GM21526 (cell line): ENCODE results near the gene SMAD7.
"Not testable (repeated sequence)": the region's sequence is repeated elsewhere in the genome, so short reads cannot be mapped to it uniquely, and the experiment has no call there.

Experiments
- ATAC-seq: cut with Tn5 transposase; IDR thresholded peaks from one replicate; pipeline ENCODE4 v1.9.1; 2021; ENCODE audit warnings: moderate library complexity; ENCODE audit not compliant: unreplicated experiment, low FRiP score

The SMAD7 gene

DNA sequence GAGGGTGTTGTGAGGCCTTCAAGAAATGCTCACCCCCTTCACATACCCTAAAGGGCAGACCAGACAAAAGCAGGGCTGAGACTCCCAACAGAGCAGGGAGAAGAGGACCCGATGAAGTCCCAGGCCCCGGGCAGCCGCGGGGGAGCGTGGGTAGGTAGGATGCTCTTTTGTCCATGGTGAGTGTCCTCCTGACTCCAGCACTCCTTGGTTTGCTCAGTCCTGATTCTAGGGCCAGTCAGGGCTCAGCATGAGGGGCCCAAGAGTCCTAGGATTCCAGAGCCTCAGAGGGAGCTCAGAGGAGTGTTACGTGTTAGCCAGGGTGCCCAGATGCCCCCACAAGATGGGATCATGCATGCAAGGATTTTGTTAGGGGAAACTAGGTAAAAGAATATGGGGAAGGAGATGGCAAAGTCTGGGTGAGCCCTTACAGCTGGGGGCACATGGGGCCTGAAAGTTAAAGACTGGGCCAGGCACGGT lies 64.8 kb downstream of the SMAD7 start:
- ATAC-seq: no peak

DNA sequence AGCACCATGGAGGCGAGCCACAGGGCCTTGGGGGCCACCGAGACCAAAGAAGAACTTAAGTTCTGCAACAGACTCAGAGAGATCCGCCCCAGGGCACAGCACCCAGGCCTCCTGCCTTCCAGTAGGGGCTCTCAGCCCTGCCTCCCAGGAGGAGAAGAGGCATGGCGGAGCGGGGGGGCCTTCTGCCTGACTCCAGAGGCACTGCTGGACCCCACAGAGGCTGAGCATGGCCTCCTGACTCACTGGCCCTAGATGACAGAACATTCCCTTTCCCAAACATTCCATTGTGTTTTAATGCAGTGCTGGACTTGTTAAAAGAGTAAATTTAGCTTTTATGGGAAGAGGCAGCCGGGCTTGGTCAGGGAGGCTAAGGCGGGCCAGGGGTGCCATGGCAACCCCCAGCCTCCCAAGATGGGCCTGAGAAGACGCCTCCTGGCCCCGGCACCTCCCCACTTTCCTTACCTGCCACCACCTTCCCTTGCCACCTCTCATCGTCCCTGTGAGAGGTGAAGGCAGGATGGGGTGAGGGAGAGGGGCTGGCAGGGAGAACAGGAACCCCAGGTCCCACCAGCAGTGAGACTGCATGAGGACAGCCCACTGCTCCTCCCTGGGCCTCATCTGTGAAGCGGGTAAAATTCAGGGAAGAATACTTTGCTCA lies 65.4 kb downstream of the SMAD7 start:
- ATAC-seq: no peak

DNA sequence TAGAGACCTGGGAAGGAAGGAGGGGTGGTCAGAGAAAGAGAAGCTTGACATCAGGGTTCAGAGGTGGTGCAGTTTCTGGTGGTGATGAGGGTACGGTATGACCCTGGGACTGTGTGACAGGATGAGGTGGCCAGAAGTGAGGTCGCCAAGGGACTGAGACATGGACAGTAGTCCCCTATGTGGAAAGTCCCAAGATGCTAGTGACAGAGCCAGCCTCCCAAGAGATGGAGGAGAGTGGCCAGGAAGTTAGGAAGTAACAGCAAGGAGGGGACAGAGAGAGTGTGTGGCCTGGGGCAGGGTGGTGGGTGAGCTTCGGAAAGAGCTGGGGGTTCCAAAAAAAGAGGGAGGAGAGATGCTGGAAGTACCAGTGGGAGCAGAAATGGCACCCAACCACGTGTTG lies 66.0 kb downstream of the SMAD7 start:
- no peak for ATAC-seq

DNA sequence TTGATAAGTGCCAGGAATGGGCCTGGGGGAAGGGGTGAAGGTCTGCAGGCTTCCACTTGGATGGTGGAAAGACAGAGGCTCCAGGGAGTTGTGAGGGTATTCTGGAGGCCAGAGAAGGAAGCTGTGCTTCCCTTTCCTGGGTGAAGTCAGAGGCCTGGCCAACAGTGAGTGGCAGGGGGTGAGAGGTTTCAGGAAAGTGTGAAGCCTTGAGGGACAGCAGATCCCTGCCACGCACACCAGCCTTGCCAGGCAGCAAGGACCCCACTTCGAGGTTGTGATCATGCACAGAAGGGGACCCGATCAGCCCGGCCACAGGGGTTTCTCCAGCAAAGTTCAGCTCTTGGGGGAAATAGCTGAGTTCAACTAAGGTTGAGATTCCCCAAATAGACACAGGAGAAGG lies 66.5 kb downstream of the SMAD7 start:
- ATAC-seq: no peak

DNA sequence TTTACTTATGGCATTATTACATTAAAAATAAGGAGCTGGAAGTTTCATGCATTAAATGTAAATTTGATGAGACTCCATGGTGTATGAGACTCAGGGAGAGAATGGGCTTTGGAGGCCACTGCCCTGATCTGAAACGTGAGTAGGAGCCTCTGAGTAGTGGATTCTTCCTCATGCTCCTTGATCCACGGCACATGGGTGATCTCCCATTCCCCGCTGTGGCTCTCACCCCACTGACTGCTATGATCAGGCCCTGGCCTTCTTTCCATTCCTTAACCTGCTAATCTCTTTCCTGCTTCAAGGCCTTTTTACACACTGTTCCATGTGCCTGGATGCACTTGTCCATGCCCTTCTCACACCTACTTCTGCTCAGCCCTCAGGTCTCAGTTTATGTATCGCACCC lies 68.4 kb downstream of the SMAD7 start:
- ATAC-seq: no peak

DNA sequence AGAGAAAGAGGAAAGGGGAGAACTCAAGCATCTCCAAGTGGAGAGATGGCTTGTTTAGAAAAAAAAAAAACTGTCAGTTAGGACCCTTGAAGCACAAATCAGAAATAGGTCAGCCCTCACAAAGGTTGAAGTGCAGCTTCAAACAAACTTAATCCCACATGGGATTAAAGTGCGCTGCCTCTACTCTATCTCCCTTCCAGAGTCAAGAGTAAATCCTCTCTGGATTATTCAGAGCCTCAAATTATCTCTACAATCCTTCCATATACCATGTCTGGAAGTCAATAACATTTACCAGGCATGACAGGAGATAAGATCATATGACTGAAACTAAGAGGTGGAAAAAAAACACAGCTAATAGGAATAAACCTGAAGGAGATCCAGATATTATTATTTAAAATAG lies 69.8 kb downstream of the SMAD7 start:
- ATAC-seq: no peak

DNA sequence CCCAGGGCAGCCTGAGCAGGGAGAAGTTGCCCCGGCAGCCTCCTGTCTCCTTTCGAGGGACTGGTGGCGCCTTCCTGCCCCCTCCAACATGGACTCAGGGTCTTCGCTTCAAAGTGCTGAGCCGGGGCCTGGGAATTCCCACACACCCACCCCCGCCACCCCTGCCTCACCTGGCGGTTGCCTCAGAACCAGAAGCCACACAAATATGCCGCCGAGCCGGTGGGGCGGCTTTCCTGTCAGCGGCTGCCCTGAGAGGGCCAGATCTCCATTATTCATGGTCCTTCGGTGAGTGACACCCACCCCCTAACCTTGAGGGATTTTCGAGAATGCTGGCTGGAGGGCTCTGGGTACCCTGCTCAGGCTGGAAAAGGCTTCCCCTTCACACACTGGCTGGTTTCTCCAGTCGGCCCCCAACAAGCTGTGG lies 71.7 kb downstream of the SMAD7 start:
- no peak for ATAC-seq

DNA sequence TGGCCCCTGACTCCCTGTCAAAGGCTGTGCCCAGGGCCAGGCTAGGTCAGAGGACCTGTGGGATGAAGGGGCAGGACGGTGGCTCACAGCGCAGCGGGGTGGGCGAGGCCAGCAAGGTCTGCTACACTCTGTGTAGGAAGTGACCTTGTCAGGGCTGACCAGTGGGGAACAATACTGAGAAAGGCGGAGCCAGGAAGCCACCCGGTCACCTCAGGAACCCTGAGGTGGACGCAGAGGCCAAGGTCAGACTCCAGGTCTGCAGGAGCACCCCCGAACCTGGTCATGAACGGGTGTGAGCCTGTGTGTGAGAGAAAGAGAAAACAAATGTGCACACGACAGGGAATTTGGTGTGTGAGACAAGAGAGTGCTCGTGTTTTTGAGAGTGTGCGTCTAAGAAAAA lies 72.3 kb downstream of the SMAD7 start:
- no peak for ATAC-seq

DNA sequence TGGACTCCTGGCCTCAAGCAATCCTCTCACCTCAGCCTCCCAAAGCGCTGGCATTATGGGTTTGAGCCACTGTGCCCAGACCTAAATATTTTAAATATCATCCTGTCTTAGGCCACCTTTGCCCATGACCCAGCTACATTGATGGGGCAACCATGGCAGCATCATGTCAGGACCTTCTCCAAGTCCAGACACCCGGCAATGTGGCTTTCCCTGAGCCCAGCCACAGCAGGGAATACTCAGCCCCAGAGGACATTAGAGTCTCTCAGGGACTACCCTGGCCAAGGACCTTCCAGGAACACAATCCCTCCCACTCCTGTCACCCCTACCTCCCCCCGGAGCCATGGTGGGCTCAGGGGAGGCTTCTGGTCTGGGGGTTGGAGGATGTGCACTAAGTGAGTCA lies 72.8 kb downstream of the SMAD7 start:
- ATAC-seq: no peak

DNA sequence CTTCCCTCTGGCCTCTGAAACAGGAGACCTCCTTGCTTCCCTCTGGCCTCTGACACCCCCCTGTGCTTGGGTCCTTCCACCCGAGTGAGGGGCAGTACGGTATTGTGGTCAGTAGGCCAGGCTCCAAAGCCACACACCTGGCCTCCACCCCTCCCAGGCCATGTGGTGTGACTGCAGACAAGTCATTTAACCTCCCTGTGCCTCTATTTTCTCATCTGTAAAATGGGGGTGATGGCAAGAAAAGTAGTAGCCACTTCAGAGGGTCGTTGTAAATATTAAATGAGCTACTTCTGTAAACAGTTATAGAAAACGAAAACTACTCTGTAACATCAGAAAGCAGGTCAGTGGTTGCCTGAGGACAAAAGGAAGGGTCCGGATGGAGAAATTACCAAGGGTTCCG lies 74.2 kb downstream of the SMAD7 start:
- ATAC-seq: no peak

DNA sequence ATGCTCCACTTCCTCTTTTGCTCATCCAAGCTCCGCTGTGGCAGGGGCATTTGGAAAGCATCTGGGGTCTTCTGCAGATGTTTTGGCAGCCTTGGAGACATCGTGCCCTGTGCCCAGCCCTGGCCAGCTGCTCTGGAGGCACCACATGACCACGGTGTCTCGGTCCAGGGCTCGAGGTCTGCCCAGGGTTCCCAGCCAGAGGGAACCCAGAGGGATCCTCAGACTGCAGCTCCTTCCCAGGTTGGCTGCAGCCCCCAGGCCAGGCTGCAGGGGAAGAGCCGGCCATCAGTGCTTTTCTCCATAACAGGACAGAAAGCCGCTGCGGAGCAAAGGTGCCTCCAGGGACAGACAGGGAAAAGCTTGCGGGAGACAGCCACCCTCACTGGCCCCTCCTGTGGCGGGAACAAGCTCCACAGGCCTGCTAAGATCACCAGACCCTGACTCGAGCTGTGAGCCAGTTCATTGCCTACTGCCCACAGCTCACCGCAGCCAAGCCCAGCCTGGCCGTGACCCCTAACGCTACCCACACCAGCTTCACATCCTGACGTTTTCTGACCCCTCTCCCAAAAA lies 74.7 kb downstream of the SMAD7 start:
- ATAC-seq: no peak

DNA sequence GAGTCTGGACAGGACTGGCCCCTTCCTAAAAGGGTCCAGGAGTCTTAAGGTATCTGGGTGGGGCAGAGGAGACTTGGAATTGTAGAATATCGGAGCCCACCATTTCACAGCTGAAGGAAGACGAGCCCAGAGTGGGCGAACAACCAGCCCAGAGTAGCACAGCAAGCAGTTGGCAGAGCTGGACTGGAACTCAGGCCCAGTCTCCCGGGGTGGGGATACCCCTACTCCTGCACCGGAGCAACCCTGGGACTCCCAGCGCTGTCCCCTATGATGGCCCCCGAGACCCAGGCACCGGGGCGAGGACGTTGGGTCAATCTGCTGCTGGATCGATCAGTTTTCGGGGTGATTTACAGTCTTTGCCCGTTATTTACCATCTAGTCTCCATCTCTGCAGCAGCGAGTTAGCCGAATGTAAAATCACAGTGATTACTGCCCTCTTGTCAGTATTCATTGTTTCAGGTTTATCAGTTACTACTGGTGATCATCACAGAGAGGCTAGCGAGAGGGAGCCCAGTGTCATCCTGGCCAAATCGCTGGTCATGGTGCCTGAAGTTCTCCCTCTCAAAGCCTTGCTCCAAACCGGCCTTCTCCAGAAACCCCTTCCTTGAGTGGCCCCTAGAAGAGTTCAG lies 75.3 kb downstream of the SMAD7 start:
- ATAC-seq: no peak

DNA sequence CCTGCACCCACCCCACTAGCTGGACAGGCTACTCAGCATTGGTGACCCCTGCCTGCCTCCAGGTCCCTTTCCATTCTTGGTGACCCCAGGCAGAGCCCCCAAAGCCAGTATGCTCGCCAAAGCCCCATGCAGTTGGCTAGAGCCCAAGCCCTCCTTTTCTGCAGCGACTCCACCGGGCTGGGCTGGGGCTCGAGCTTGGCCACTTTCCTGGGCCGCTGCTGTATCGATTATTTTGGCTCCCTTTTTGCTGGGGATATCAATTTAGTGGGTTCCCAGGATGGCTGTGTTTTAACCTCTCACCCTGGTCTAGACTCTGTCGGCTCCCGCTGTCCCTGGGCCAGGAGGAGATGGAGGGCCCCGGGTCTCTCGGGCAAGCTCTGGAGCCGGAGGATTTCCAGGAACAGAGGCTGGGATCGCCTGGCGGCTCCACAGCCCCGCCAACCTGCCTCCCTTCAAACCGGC lies 76.0 kb downstream of the SMAD7 start:
- no peak for ATAC-seq

DNA sequence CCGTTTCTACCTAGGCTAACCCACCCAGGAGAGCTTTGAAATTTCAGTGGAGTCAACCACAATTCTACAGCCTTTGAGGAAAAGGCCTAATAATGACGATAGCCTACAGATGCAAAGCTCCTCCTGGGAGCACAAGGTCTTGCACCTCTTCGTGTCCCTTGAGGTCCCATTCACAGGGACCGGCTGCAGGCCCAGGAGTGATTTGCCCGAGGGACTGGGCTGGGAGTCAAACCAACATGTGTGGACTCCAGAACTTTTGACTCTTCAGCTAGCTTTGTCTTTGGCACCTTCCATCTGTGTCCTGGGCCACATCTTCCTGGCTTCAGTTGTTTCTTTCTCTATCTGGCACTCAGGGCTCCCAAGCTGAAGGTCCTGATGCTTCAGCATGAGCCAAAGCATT lies 76.5 kb downstream of the SMAD7 start:
- no peak for ATAC-seq

DNA sequence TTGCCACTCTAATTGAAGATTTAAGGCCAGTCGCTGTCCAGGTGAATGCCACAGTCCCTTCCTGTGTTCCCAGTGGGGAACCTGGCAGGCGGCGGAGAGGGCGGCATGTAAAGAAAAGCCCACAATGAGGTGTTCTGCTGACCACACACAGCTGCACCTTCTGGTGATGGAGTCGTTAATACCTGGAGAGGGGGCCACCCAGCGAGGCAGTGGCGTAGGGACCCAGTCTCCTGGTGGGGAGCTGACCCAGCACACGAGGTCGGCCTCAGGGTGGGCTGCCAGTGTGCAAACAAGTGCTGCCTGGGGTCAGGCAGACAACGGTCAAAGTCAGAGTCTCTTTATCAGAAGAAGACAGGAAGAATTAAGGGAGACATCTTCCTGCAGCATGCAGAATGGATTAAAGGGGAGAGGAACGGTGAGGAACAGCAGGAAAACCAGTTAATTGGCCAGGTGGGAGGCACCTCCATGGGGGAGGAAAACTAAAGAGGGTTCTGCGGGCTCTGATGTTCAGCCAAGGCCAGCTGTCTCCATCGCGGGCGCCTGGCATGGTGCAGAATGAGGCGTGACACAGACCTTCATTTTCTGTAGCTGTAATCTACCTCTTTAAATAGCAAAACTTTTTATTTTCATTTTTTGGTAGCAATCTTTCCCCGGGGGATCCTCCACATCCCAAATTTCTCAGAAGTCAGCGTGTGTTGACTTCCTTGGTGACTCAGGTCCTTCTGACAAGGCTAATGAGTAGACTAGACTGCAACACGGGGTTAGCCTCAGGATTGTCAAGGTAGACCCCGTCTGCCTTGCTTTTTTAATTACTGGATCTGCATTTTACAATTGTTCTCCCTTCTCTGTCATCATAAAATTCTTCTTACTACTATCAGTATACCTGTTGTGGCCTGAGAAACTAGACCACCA lies 78.3 kb downstream of the SMAD7 start:
- ATAC-seq: no peak

DNA sequence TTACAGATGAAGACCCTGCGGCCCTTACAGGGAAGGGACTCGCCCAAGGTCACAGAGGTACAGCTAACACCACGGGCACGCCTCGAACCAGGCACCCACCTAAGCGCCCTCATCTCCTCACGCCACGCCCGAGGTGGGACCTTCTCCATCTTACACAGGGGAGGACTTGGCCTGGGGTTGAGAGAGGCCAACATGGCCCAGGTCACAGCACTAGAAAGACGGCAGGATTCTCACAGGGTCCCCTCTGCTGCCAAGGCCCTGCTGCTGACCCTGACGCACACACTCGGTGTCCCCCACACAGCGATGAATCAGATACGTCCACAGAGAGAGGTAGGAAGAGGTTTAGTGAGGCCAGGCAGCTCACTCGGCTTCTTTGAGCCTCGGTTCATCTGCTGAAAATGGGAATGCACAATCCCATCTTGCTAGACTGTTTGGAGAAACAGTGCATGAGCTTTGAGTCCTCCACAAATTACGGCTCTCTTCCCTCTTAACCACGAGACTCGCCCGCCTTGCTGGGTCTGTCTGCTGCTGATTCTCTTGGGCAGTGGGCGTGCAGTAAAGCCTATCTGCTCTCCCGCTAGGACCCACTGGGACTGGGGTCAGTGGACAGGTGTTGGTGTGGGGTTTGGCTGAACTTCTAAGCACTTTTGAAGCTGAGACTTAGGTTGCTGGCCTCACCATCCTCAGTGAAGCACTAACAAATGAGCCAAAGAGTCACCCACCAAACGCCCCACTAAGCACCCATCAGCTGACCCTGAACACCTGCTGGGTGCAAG lies 79.2 kb downstream of the SMAD7 start:
- no peak for ATAC-seq

DNA sequence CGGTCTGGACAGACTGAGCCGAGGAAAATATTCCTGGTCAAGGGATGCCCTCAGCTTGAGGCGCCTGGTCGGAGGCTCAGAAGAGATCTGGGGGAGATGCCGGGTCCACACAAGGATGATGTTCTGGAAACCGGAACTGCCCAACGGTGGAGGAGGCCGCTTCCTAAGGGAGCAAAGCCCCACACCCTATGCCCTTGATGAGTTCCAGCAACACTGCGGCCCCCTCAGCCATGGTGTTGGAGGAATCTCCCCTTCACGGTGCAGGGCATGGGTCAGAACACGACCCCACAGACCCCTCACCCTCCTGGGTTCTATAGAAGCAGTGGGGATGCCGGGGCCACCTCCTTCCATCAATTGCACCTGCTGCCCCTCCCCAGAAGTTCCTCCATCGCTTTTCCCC lies 79.8 kb downstream of the SMAD7 start:
- ATAC-seq: not testable (repeated sequence)
